ENCODE results near the gene HPS4.

HPS4 gene

DNA sequence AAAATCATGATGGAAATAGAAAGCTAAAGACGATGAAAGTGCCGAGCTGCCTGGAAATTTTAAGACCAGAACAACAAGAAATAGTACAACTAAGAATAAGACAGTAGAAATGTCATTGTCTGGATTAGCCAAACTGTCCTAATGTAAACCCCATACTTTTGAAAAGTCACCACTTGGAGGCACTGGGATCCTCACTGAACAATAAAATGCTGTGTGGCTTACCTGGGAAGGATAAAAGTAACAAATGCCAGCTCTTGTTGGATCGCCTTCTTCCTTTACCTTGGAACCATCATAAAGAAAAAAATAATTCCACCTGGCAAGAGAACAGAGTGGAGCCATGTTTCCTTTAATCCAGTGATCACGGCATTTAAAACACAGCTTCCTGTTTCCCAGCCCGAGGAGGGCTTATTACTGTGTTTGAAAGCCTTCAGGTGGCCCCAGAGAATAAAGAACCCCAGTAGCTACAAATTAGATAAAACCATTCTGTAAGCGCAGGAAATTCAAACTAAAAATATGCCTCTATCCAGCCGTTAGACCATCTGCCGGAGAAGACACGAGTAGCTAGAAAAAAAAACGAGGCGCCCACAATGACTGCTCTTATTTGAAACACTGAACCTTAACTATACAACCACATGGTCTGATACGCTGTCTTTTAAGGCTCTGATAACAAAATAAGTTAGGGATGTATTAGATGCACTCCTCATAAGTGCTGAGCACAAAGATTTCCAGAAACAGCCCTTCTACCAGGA, 4.4 kb downstream of the HPS4 start:
- H3K36me3 ChIP-seq (ENCODE audit: control insufficient read depth, insufficient read depth, low read length), result no peaks in the 10 kb centered on the region
- H3K9me3 ChIP-seq (ENCODE audit: control insufficient read depth, low read length), result no peaks in the 10 kb centered on the region
- H3K4me1 ChIP-seq (ENCODE audit: control insufficient read depth, insufficient read depth, low read length), result peaks cover 28% of the 10 kb centered on the region
- H3K9ac ChIP-seq (ENCODE audit: low read length), result peak overlapping the region; percentile 57
- H3K27me3 ChIP-seq (ENCODE audit: control insufficient read depth, insufficient read depth, low read length), result no peaks in the 10 kb centered on the region
- H3K4me3 ChIP-seq (ENCODE audit: low read length), result peak overlapping the region; percentile 10

DNA sequence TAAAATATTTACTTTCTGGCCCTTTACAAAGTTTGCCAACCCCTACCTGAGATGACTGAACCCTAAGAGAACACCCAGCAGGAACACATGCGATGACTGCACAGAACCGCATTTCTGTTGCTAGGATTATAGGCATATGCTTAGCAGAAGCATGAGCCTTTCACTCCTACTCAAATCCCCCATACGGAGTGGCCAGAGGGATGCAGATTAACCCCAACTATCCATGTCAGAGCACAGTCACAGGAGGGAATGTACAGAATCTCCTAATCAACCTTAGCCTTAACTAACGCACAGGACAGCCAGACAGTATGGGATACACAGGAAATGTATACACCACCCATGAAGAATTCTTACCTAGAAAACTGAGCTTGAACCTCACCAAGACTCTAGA, 6.2 kb downstream of the HPS4 start:
- H3K9ac ChIP-seq (ENCODE audit: low read length), result no peak overlapping the region
- H3K4me3 ChIP-seq (ENCODE audit: low read length), result no peak overlapping the region
- H3K27me3 ChIP-seq (ENCODE audit: control insufficient read depth, insufficient read depth, low read length), result no peaks in the 10 kb centered on the region
- H3K36me3 ChIP-seq (ENCODE audit: control insufficient read depth, insufficient read depth, low read length), result no peaks in the 10 kb centered on the region
- no peaks in the 10 kb centered on the region for H3K9me3 ChIP-seq (ENCODE audit: control insufficient read depth, low read length)
- peaks cover 17% of the 10 kb centered on the region for H3K4me1 ChIP-seq (ENCODE audit: control insufficient read depth, insufficient read depth, low read length)

DNA sequence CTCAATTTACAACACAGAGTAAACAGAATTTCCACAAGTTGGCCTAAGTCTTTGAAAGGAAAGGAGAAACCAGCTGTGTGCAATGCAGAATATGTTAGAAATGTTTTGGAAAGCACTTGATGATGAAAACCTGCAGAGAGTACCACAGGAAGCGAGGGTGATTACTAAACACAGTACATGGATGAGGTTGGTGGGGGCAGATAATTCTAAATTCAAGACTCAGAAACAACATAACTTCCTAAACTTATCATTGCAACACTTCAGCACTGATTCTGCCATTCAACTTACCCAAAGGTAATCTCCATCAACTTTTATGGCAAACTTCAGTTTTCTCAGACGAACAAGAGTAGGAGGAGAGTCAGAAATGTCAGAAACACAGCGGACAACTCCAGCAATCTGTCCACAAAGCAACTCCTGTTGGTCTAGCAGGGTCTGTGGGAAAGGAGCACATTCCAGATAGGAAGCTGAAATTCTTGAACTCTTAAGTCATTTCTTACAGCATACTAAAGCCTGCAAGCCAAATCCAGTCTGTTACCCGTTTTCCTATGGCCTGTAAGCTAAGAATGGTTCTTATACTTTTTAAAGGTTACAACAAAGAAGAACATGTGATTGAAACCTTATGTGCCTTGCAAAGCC, 6.8 kb downstream of the HPS4 start:
- H3K9ac ChIP-seq (ENCODE audit: low read length), result no peak overlapping the region
- no peaks in the 10 kb centered on the region for H3K36me3 ChIP-seq (ENCODE audit: control insufficient read depth, insufficient read depth, low read length)
- H3K4me1 ChIP-seq (ENCODE audit: control insufficient read depth, insufficient read depth, low read length), result peaks cover 20% of the 10 kb centered on the region
- no peaks in the 10 kb centered on the region for H3K9me3 ChIP-seq (ENCODE audit: control insufficient read depth, low read length)
- H3K4me3 ChIP-seq (ENCODE audit: low read length), result no peak overlapping the region
- H3K27me3 ChIP-seq (ENCODE audit: control insufficient read depth, insufficient read depth, low read length), result no peaks in the 10 kb centered on the region

DNA sequence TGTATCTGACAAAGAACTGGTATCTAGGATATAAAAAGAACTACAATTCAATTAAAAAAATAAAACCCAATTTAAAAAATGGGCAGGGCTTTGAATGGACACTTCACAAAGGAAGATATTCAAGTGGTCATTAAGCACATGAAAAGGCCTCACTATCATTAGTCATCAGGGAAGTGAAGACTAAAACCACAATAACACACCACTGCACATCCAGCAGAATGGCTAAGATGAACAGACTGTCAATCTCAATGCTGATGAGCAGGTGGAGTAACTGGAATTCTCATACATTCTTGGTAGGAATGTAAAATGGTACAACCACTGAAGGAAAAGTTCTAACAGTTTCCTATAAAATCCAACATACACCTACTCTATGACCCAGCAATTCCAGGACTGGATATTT, 8.9 kb downstream of the HPS4 start:
- Histone ChIP-seq H3K27me3 (ENCODE audit: control insufficient read depth, insufficient read depth, low read length) (no peaks in the 10 kb centered on the region), H3K4me1 (ENCODE audit: control insufficient read depth, insufficient read depth, low read length) (peaks cover 14% of the 10 kb centered on the region), H3K36me3 (ENCODE audit: control insufficient read depth, insufficient read depth, low read length) (peaks cover 12% of the 10 kb centered on the region), H3K4me3 (ENCODE audit: low read length) (no peak overlapping the region), H3K9ac (ENCODE audit: low read length) (no peak overlapping the region), H3K9me3 (ENCODE audit: control insufficient read depth, low read length) (no peaks in the 10 kb centered on the region)

DNA sequence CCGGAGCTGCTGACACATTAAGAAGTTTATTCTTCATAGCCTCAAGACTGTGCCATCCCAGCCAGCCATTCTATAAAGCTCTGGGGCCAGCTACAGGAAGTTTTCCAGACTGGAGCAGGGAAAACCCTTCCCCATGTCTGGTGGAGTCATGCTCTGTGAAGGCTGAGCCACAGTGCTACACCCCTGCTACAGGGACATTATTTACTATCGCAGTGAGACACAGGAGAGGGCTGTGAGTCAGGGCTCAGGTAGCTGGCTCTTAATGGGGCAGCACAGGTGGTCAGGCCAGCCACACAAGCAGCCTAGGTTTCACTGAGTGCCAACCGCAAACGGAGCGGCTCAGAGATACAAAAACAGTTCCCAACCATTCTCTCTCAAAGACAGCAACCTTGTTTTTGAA, 12.1 kb downstream of the HPS4 start:
- peaks cover 11% of the 10 kb centered on the region for H3K4me1 ChIP-seq (ENCODE audit: control insufficient read depth, insufficient read depth, low read length)
- no peaks in the 10 kb centered on the region for H3K27me3 ChIP-seq (ENCODE audit: control insufficient read depth, insufficient read depth, low read length)
- no peak overlapping the region for H3K9ac ChIP-seq (ENCODE audit: low read length)
- H3K4me3 ChIP-seq (ENCODE audit: low read length), result no peak overlapping the region
- no peaks in the 10 kb centered on the region for H3K9me3 ChIP-seq (ENCODE audit: control insufficient read depth, low read length)
- peaks cover 12% of the 10 kb centered on the region for H3K36me3 ChIP-seq (ENCODE audit: control insufficient read depth, insufficient read depth, low read length)

DNA sequence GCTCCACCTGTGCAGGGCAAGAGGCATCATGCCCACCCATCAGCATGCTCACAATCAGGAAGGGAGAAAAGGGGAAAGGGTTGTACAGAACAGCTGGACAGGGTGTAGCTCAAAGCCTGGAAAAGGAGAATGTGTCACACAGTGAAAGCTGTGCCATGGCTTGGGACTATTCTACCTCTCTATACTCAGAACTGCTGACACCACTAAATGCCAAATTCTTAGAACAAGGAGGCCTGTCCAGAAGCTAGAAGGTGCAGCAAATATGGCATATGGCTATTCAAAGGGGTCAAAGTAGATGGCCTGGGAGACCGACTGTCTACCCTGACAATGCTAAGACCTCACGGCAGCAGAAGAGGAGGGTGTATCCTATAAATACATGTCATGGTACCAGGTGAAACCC, 12.8 kb downstream of the HPS4 start:
- Histone ChIP-seq H3K4me1 (ENCODE audit: control insufficient read depth, insufficient read depth, low read length) (peaks cover 11% of the 10 kb centered on the region), H3K9ac (ENCODE audit: low read length) (no peak overlapping the region), H3K36me3 (ENCODE audit: control insufficient read depth, insufficient read depth, low read length) (peaks cover 14% of the 10 kb centered on the region), H3K4me3 (ENCODE audit: low read length) (no peak overlapping the region), H3K27me3 (ENCODE audit: control insufficient read depth, insufficient read depth, low read length) (no peaks in the 10 kb centered on the region), H3K9me3 (ENCODE audit: control insufficient read depth, low read length) (no peaks in the 10 kb centered on the region)

DNA sequence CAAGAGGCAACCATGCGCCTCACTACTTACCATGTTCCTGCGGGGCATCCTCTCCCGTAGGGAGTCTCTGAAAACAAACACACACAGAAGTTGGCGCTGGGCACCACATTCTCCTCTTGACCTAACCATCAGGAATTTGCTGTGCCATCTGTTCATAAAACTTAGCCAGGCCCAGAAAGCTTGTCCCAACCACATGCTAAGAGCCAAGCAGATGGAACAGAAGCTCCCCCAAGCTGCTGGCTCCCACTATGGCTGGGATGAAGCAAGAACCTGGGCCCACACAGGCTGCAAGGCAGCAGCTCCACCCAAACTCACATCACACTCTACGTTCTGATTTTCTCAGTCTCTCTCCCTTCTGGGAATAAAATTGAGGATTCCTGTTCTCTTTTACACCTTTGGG, 17.4 kb downstream of the HPS4 start:
- H3K27me3 ChIP-seq (ENCODE audit: control insufficient read depth, insufficient read depth, low read length), result no peaks in the 10 kb centered on the region
- H3K36me3 ChIP-seq (ENCODE audit: control insufficient read depth, insufficient read depth, low read length), result peaks cover 22% of the 10 kb centered on the region
- no peak overlapping the region for H3K9ac ChIP-seq (ENCODE audit: low read length)
- peaks cover 8% of the 10 kb centered on the region for H3K4me1 ChIP-seq (ENCODE audit: control insufficient read depth, insufficient read depth, low read length)
- H3K9me3 ChIP-seq (ENCODE audit: control insufficient read depth, low read length), result no peaks in the 10 kb centered on the region
- no peak overlapping the region for H3K4me3 ChIP-seq (ENCODE audit: low read length)

DNA sequence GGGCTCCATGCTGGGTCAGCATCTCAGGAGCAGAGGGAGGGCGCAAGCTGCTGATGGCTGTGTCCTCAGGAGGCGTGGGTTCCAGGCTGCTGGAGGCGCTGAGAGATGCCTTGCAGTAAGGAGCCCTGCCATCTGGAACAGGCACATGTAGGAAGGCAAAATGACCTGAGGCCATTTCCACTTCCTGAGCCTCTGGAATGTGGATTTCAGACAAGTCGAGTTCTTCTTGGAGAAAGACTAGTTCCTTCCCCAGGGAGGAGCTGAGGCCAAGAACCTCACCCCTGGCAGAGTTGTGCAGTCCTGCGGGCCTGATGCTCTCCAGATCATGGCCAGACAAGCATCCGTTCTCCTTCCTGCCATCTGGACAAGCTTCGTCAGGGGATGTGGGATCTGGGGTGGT, 19.3 kb downstream of the HPS4 start:
- Histone ChIP-seq H3K9ac (ENCODE audit: low read length) (no peak overlapping the region), H3K36me3 (ENCODE audit: control insufficient read depth, insufficient read depth, low read length) (peaks cover 11% of the 10 kb centered on the region), H3K4me1 (ENCODE audit: control insufficient read depth, insufficient read depth, low read length) (peaks cover 7% of the 10 kb centered on the region), H3K9me3 (ENCODE audit: control insufficient read depth, low read length) (no peaks in the 10 kb centered on the region), H3K4me3 (ENCODE audit: low read length) (no peak overlapping the region), H3K27me3 (ENCODE audit: control insufficient read depth, insufficient read depth, low read length) (no peaks in the 10 kb centered on the region)

DNA sequence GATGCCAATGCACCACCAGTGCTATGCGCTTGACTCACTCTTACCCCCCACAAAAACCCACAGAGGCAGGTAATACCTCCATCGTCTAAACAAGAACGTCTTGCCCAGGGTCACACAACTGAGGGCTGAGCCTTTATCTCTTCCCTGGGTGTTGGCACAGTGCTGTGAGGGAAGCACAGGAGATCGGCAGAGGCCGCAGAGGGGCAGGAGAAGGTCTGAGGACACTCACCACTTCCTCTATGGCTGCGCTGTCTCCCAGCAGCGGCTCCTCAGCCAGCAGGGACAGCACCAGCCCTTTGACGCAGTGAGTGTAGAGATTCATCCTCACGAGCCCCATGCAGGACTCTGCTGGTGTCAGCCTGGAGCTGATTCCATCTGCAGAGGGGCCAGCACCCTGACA, 19.9 kb downstream of the HPS4 start:
- Histone ChIP-seq H3K4me3 (ENCODE audit: low read length) (no peak overlapping the region), H3K4me1 (ENCODE audit: control insufficient read depth, insufficient read depth, low read length) (peaks cover 7% of the 10 kb centered on the region), H3K9ac (ENCODE audit: low read length) (no peak overlapping the region), H3K36me3 (ENCODE audit: control insufficient read depth, insufficient read depth, low read length) (peaks cover 11% of the 10 kb centered on the region), H3K27me3 (ENCODE audit: control insufficient read depth, insufficient read depth, low read length) (no peaks in the 10 kb centered on the region), H3K9me3 (ENCODE audit: control insufficient read depth, low read length) (no peaks in the 10 kb centered on the region)

DNA sequence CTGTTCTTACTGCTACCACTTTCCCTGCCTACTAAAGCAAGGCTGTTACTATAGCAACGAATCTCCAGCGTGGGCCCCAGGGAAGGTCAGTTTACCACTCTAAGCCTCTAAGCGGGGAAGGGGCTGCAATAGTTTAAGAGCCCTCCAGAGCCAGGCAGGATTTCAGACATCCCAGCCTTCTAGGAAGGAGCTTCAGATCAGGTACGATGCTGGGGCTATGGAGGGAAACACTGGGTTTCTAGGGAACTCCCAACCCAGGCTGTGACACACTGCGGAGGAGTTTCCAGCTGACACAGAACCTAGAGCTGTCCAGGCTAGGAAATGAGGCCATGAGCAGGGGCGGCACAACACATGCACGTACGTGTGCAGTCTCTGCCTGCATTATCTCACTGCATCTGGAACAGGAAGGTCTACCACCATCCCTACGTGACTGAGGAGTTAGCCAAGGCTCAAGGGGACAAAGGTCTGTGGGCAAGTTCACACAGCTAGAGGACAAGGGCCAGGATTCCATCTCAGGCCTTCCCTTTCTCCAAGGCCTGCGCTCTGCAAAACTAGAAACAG, 20.4 kb downstream of the HPS4 start:
- H3K4me1 ChIP-seq (ENCODE audit: control insufficient read depth, insufficient read depth, low read length), result peaks cover 7% of the 10 kb centered on the region
- no peaks in the 10 kb centered on the region for H3K9me3 ChIP-seq (ENCODE audit: control insufficient read depth, low read length)
- H3K36me3 ChIP-seq (ENCODE audit: control insufficient read depth, insufficient read depth, low read length), result peaks cover 14% of the 10 kb centered on the region

DNA sequence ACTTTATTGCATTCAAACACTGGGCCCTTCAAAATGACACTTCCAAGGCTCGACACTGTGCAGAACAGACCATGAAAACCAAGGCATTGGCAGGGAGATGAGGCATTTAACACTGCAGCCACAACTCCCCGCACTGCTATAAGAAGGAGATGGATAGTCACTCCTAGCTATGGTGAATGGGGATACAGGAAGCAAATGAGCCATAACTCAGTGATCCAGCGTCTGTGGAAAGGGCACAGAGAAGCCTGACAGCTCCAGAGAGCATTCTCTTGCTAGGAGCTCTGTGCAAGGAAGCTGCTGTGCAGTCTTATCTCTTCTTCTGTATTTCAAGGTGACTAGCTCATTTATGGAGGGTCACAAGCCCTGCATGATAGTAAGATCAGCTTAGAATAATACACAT, 20.9 kb downstream of the HPS4 start:
- peaks cover 19% of the 10 kb centered on the region for H3K36me3 ChIP-seq (ENCODE audit: control insufficient read depth, insufficient read depth, low read length)
- H3K9me3 ChIP-seq (ENCODE audit: control insufficient read depth, low read length), result no peaks in the 10 kb centered on the region
- H3K4me1 ChIP-seq (ENCODE audit: control insufficient read depth, insufficient read depth, low read length), result peaks cover 7% of the 10 kb centered on the region
- no peaks in the 10 kb centered on the region for H3K27me3 ChIP-seq (ENCODE audit: control insufficient read depth, insufficient read depth, low read length)
- H3K9ac ChIP-seq (ENCODE audit: low read length), result no peak overlapping the region
- no peak overlapping the region for H3K4me3 ChIP-seq (ENCODE audit: low read length)

More for the DNA sequence above, 20.4 kb downstream of the HPS4 start:
- H3K27me3 ChIP-seq (ENCODE audit: control insufficient read depth, insufficient read depth, low read length), result no peaks in the 10 kb centered on the region
- no peak overlapping the region for H3K9ac ChIP-seq (ENCODE audit: low read length)
- no peak overlapping the region for H3K4me3 ChIP-seq (ENCODE audit: low read length)

DNA sequence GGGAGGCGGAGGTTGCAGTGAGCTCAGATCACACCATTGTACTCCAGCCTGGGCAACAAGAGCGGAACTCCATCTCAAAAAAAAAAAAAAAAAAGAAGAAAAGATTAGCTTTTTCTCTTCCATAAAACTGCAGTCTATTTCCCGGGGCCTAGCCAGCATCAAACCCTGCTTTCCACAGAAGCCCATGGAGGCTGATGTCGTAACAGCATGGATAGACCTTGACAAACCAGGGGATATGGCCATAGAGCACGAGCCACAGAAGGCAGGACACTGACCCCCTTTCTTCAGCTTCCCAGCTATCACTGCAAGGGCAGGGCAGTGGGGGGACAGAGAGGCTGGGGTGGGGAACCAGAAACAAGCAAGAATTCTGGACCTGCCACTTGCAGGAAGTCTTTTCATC, 21.5 kb downstream of the HPS4 start:
- peaks cover 7% of the 10 kb centered on the region for H3K4me1 ChIP-seq (ENCODE audit: control insufficient read depth, insufficient read depth, low read length)
- peaks cover 23% of the 10 kb centered on the region for H3K36me3 ChIP-seq (ENCODE audit: control insufficient read depth, insufficient read depth, low read length)
- H3K4me3 ChIP-seq (ENCODE audit: low read length), result no peak overlapping the region
- H3K9me3 ChIP-seq (ENCODE audit: control insufficient read depth, low read length), result no peaks in the 10 kb centered on the region
- no peak overlapping the region for H3K9ac ChIP-seq (ENCODE audit: low read length)
- H3K27me3 ChIP-seq (ENCODE audit: control insufficient read depth, insufficient read depth, low read length), result no peaks in the 10 kb centered on the region
